Mesenteric fat pad (tissue), 1 donor: ENCODE measurements around the gene FARS2. TPM values are rescaled to one million over a fixed set of nuclear protein-coding genes. Genes with fewer than 3 reads are reported as not detected.

Experiments used
- DNase-seq: peaks from one replicate; pipeline ENCODE4 v3.0.0-alpha.2; 2020; ENCODE audit warnings: low spot score
- long read RNA-seq: library from polyadenylated mRNA; unstranded; transcript quantifications from one replicate; pipeline ENCODE4 v2.0.0, GENCODE V29; 2020
- total RNA-seq: library from RNA; stranded (reverse); fragmentation: NEBNext Ultra II Directional; extraction: Animal tissue kit (Norgen Biotek cat#: 25700); gene quantifications from one replicate; pipeline ENCODE4 v1.2.1, GENCODE V29; 2021
- donor health status: DM: yes; HTN: yes; CAD: no.

The FARS2 gene
- 13.3 TPM for total RNA-seq
- long read RNA-seq, transcript FARS2-201 (7 exons, 1,663 nt) = major isoform, 87 of 123 reads
- long read RNA-seq, partial matches to known transcripts = 3 of 123 reads
- long read RNA-seq, other reads (novel, unspliced or antisense) = 31 of 123 reads

GRCh38 chr6:5260661-5261544 is at the start of gene FARS2, which contains the start of gene LYRM4:
FARS2 (plus strand) TSS chr6:5261513.
LYRM4 (minus strand) TSS chr6:5260950; CDS start chr6:5260733, 217 bp downstream.
- DNase-seq = peak; percentile 96

GRCh38 chr6:5213836-5214235 is 47.5 kb upstream of the FARS2 start:
- no peak for DNase-seq

GRCh38 chr6:5214570-5215052 is 46.7 kb upstream of the FARS2 start:
- DNase-seq = no peak

- no peak for DNase-seq
These were observed 46.2 kb upstream of the FARS2 start for GRCh38 chr6:5215159-5215558.

- no peak for DNase-seq
These were observed 45.5 kb upstream of the FARS2 start for GRCh38 chr6:5215799-5216198.

- DNase-seq = no peak
These were observed 44.0 kb upstream of the FARS2 start for GRCh38 chr6:5217356-5217755.

- DNase-seq = no peak
These were observed 42.2 kb upstream of the FARS2 start for GRCh38 chr6:5219011-5219691.

GRCh38 chr6:5220443-5220842 is 40.9 kb upstream of the FARS2 start:
- no peak for DNase-seq

GRCh38 chr6:5223309-5223708 is 38.0 kb upstream of the FARS2 start:
- no peak for DNase-seq

- DNase-seq = no peak
These were observed 32.0 kb upstream of the FARS2 start for GRCh38 chr6:5229356-5229755.

GRCh38 chr6:5230081-5230480 is 31.2 kb upstream of the FARS2 start:
- DNase-seq = no peak

GRCh38 chr6:5231289-5231688 is 30.0 kb upstream of the FARS2 start:
- DNase-seq = no peak

- DNase-seq = no peak
These were observed 26.4 kb upstream of the FARS2 start for GRCh38 chr6:5234874-5235273.

GRCh38 chr6:5235830-5236229 is 25.5 kb upstream of the FARS2 start:
- DNase-seq = no peak

- DNase-seq = no peak
These were observed 23.5 kb upstream of the FARS2 start for GRCh38 chr6:5237805-5238204.

GRCh38 chr6:5238336-5238735 is 23.0 kb upstream of the FARS2 start:
- no peak for DNase-seq

- no peak for DNase-seq
These were observed 20.1 kb upstream of the FARS2 start for GRCh38 chr6:5241252-5241651.

GRCh38 chr6:5243069-5243468 is 18.2 kb upstream of the FARS2 start:
- no peak for DNase-seq

GRCh38 chr6:5246141-5247097 is 14.9 kb upstream of the FARS2 start:
- DNase-seq = no peak

GRCh38 chr6:5247201-5247600 is 14.1 kb upstream of the FARS2 start:
- DNase-seq = no peak
